ENCODE measurements around the gene VAMP1.
"Not testable (repeated sequence)": the region's sequence is repeated elsewhere in the genome, so short reads cannot be mapped to it uniquely, and the experiment has no call there.

VAMP1 gene

DNA sequence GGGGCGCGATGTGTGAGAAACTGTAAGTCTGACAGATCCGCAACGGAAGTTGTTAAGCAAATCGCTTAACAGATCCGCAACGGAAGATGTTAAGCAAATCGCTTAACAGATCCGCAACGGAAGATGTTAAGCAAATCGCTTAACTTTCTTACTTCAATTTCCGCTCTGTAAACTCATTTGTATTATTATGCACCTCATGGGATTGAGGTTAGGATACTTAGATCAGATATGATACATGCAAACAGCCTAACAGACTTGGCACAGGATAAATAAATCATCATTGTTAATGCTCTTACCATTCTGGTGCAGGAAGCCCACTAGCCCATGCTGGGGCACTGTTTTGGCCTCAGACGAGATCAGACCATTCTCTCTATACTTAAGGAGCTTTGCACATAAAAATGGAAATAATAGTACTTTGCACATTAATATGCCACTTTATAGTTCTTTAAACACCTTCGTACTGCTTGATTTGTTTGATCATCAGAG lies 23.8 kb upstream of the VAMP1 start:
- H2AFZ ChIP-seq (ENCODE audit: low read length) = no peak overlapping the region
- peaks cover 37% of the 10 kb centered on the region for H3K4me1 ChIP-seq (ENCODE audit: insufficient read depth, low read length, severe bottlenecking)
- peaks cover 29% of the 10 kb centered on the region for H3K79me2 ChIP-seq (ENCODE audit: insufficient read depth, low read length)
- peak overlapping the region; percentile 94 for H3K4me3 ChIP-seq (ENCODE audit: low read depth, low read length, poor library complexity, severe bottlenecking)
- H3K9me2 ChIP-seq (ENCODE audit: low read depth, low read length) = no peaks in the 10 kb centered on the region
- H3K4me2 ChIP-seq (ENCODE audit: low read length) = peak overlapping the region; percentile 79
- H3K36me3 ChIP-seq (ENCODE audit: insufficient read depth, low read length) = peaks cover 58% of the 10 kb centered on the region
- no peaks in the 10 kb centered on the region for H3K27me3 ChIP-seq (ENCODE audit: insufficient read depth, low read length)
- H3K9me3 ChIP-seq (ENCODE audit: low read length) = no peaks in the 10 kb centered on the region
- H3F3A ChIP-seq (ENCODE audit: insufficient read depth, low read length) = no peaks in the 10 kb centered on the region
- H3K27ac ChIP-seq (ENCODE audit: low read depth, low read length, poor library complexity, severe bottlenecking) = peak overlapping the region; percentile 96
- TF ChIP-seq, protein P1, sequence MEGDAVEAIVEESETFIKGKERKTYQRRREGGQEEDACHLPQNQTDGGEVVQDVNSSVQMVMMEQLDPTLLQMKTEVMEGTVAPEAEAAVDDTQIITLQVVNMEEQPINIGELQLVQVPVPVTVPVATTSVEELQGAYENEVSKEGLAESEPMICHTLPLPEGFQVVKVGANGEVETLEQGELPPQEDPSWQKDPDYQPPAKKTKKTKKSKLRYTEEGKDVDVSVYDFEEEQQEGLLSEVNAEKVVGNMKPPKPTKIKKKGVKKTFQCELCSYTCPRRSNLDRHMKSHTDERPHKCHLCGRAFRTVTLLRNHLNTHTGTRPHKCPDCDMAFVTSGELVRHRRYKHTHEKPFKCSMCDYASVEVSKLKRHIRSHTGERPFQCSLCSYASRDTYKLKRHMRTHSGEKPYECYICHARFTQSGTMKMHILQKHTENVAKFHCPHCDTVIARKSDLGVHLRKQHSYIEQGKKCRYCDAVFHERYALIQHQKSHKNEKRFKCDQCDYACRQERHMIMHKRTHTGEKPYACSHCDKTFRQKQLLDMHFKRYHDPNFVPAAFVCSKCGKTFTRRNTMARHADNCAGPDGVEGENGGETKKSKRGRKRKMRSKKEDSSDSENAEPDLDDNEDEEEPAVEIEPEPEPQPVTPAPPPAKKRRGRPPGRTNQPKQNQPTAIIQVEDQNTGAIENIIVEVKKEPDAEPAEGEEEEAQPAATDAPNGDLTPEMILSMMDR (IDR thresholded peaks at IDR 0.05; ENCODE audit: low read length) = peak; percentile 40; the same call in 1 of the 2 replicates
- TF ChIP-seq EZH2 (IDR thresholded peaks at IDR 0.05; ENCODE audit: borderline replicate concordance, low read length) = no peak
- peak overlapping the region; percentile 95 for H3K9ac ChIP-seq (ENCODE audit: low read length)
- no peaks in the 10 kb centered on the region for H4K20me1 ChIP-seq (ENCODE audit: insufficient read depth, low read length)

GRCh38 chr12:6493497-6494257 lies 23.2 kb upstream of the VAMP1 start, which contains the start of gene NCAPD2:
Gene NCAPD2, plus strand, starts transcription at chr12:6494102. Its CDS starts 997 bp downstream, at chr12:6495099.
- no peaks in the 10 kb centered on the region for H3K9me3 ChIP-seq (ENCODE audit: low read length)
- H3K79me2 ChIP-seq (ENCODE audit: insufficient read depth, low read length) = peaks cover 29% of the 10 kb centered on the region
- H3K4me1 ChIP-seq (ENCODE audit: insufficient read depth, low read length, severe bottlenecking) = peaks cover 37% of the 10 kb centered on the region
- peaks cover 52% of the 10 kb centered on the region for H3K36me3 ChIP-seq (ENCODE audit: insufficient read depth, low read length)
- TF ChIP-seq, protein P1 (IDR thresholded peaks at IDR 0.05; ENCODE audit: low read length) = peak; percentile 27; the same call in 1 of the 2 replicates
- TF ChIP-seq EZH2 (IDR thresholded peaks at IDR 0.05; ENCODE audit: borderline replicate concordance, low read length) = no peak
- H4K20me1 ChIP-seq (ENCODE audit: insufficient read depth, low read length) = no peaks in the 10 kb centered on the region
- H3K27me3 ChIP-seq (ENCODE audit: insufficient read depth, low read length) = no peaks in the 10 kb centered on the region
- H3K4me2 ChIP-seq (ENCODE audit: low read length) = peak within 1 kb of the TSS; percentile 79
- peak within 1 kb of the TSS; percentile 96 for H3K9ac ChIP-seq (ENCODE audit: low read length)
- H3K4me3 ChIP-seq (ENCODE audit: low read depth, low read length, poor library complexity, severe bottlenecking) = peak within 1 kb of the TSS; percentile 94
- no peaks in the 10 kb centered on the region for H3K9me2 ChIP-seq (ENCODE audit: low read depth, low read length)
- H3F3A ChIP-seq (ENCODE audit: insufficient read depth, low read length) = no peaks in the 10 kb centered on the region
- no peak within 1 kb of the TSS for H2AFZ ChIP-seq (ENCODE audit: low read length)
- H3K27ac ChIP-seq (ENCODE audit: low read depth, low read length, poor library complexity, severe bottlenecking) = peak within 1 kb of the TSS; percentile 96

DNA sequence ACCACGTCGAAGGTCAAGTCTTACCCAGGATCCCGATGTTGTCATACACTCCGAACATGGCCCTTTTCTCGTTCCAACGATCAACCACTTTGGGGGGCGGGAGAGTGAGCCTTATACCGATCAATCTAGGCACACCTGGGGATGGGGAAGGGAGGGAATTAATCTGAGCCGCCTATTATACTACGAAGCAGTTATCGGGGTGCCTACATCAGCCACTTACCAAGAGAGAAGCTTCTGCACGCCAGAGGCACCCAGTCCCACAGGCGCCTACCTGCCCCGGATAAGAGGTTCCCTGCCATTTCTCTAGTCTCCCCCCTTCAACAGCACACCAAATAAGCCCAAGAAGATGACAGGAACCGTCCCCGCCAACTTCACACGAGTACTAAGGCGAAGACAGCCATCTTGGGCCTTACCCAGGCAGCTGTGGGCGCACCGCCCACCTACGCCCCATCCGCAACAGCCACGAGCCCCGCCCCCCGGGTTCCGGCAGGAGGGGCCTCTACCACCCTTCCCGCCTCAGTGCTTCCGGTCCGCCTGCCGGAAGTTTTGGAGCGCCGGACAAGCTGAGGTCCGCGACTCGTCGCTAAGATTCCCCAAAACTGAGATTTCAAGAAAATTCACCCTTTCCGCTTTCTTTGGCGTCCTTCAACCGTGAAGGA lies 22.5 kb upstream of the VAMP1 start, which contains the start of gene MRPL51:
MRPL51 (minus strand) TSS at position 425 of the 659 bp plus-strand sequence; CDS start at position 299, 126 bp downstream.
- Histone ChIP-seq H3K9me2 (ENCODE audit: low read depth, low read length) (no peaks in the 10 kb centered on the region), H3F3A (ENCODE audit: insufficient read depth, low read length) (no peaks in the 10 kb centered on the region), H3K9me3 (ENCODE audit: low read length) (no peaks in the 10 kb centered on the region), H3K4me1 (ENCODE audit: insufficient read depth, low read length, severe bottlenecking) (peaks cover 37% of the 10 kb centered on the region), H3K9ac (ENCODE audit: low read length) (peak within 1 kb of the TSS; percentile 96), H3K79me2 (ENCODE audit: insufficient read depth, low read length) (peaks cover 29% of the 10 kb centered on the region), H3K27ac (ENCODE audit: low read depth, low read length, poor library complexity, severe bottlenecking) (peak within 1 kb of the TSS; percentile 96), H3K27me3 (ENCODE audit: insufficient read depth, low read length) (no peaks in the 10 kb centered on the region), H3K4me3 (ENCODE audit: low read depth, low read length, poor library complexity, severe bottlenecking) (peak within 1 kb of the TSS; percentile 94), H2AFZ (ENCODE audit: low read length) (no peak within 1 kb of the TSS), H3K36me3 (ENCODE audit: insufficient read depth, low read length) (peaks cover 45% of the 10 kb centered on the region), H3K4me2 (ENCODE audit: low read length) (peak within 1 kb of the TSS; percentile 79), H4K20me1 (ENCODE audit: insufficient read depth, low read length) (no peaks in the 10 kb centered on the region)
- TF ChIP-seq EZH2 (IDR thresholded peaks at IDR 0.05; ENCODE audit: borderline replicate concordance, low read length) = no peak
- TF ChIP-seq, protein P1 (IDR thresholded peaks at IDR 0.05; ENCODE audit: low read length) = no peak

DNA sequence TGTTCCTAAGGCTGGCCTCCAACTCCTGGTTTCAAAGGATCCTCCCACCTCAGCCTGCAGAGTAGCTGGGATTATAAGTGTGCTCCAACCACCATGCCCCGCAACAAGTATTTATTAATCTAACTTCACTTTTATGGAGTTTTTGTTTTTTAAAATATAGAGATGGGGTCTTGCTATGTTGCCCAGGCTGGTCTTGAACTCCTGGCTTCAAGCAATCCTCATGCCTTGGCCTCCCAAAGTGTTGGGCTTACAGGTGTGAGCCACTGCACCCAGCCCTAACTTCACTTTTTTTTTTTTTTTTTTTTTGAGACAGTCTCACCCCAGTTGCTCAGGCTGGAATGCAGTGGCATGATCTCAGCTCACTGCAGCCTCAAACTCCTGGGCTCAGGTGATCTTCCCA lies 20.2 kb upstream of the VAMP1 start:
- H3K4me2 ChIP-seq (ENCODE audit: low read length); H3K27me3 ChIP-seq (ENCODE audit: insufficient read depth, low read length); H2AFZ ChIP-seq (ENCODE audit: low read length); H3K27ac ChIP-seq (ENCODE audit: low read depth, low read length, poor library complexity, severe bottlenecking); H3K9me2 ChIP-seq (ENCODE audit: low read depth, low read length); H3K9ac ChIP-seq (ENCODE audit: low read length); H3F3A ChIP-seq (ENCODE audit: insufficient read depth, low read length); H3K9me3 ChIP-seq (ENCODE audit: low read length); H3K4me3 ChIP-seq (ENCODE audit: low read depth, low read length, poor library complexity, severe bottlenecking); H4K20me1 ChIP-seq (ENCODE audit: insufficient read depth, low read length): not testable (repeated sequence)
- peaks cover 23% of the 10 kb centered on the region for H3K36me3 ChIP-seq (ENCODE audit: insufficient read depth, low read length)
- peaks cover 22% of the 10 kb centered on the region for H3K79me2 ChIP-seq (ENCODE audit: insufficient read depth, low read length)
- peaks cover 22% of the 10 kb centered on the region for H3K4me1 ChIP-seq (ENCODE audit: insufficient read depth, low read length, severe bottlenecking)
